ENCODE data around the gene MAML2. TPM values are rescaled to one million over a fixed set of nuclear protein-coding genes. Genes with fewer than 3 reads are reported as not detected.

Gene MAML2
- total and polyA plus RNA-seq, 2 of the 13 experiments (the other 11 are each of a cell fraction or from before 2014, with no cell fraction given), result 2.3 to 25.9 TPM

DNA sequence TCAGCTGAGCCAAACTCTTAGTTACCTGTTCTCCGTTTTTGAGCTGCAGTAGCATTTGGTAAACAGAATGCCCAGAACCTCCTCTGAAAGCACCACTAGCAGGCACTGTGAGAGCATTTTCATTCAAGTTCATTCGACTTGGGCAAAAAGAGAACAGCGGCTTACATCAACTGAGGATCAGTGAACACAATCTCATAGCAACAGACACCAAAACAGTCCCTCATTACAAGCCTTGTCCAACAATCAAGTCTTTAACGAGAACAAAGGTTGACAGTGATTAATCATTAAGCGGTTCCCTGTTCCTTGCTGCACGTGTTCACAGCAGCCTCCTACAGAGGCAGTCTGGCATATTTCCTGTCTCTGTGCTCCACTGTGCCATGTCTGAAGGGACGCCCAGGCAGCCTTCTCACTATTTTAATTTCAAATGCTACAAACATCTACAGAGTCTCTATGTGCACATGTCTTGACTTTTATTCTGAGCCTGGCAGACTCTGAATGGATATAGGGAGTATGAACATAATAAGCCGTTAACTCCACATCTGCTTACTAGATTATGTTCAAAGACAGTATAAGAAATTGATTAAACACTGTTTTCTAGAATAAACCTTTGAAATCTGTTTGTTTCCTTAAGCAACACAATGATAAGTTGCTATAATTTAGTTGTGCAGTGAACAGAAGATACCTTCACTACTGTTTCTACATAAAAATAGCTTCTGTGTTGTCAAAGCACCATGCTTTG is 330.7 kb downstream of the MAML2 start (continued):
- TF ChIP-seq ZFP41 (CRISPR knock-in tag; IDR thresholded peaks at IDR 0.05; ENCODE audit: borderline replicate concordance) (no peak), ZIK1 (CRISPR knock-in tag; IDR thresholded peaks at IDR 0.05; ENCODE audit: borderline replicate concordance, low read depth) (no peak), IRX3 (CRISPR knock-in tag; IDR thresholded peaks at IDR 0.05; ENCODE audit: borderline replicate concordance, low read depth) (no peak), FOXP1 (IDR thresholded peaks at IDR 0.05) (peak; percentile 68), FOXP1 (CRISPR knock-in tag; IDR thresholded peaks at IDR 0.05) (peak; percentile 84), FOXM1 (CRISPR knock-in tag; IDR thresholded peaks at IDR 0.05) (no peak), ZNF282 (IDR thresholded peaks at IDR 0.05; ENCODE audit: partially characterized antibody) (no peak), CREM (IDR thresholded peaks at IDR 0.05) (peak; percentile 84), CREM (CRISPR knock-in tag; IDR thresholded peaks at IDR 0.05) (no peak), ZNF18 (CRISPR knock-in tag; IDR thresholded peaks at IDR 0.05; ENCODE audit: insufficient replicate concordance) (no peak), AKAP8 (CRISPR knock-in tag; IDR thresholded peaks at IDR 0.05) (no peak), ZNF383 (CRISPR knock-in tag; IDR thresholded peaks at IDR 0.05; ENCODE audit: borderline replicate concordance) (no peak), E2F5 (CRISPR knock-in tag; conservative IDR thresholded peaks at IDR 0.05) (no peak), MTA1 (CRISPR knock-in tag; IDR thresholded peaks at IDR 0.05; ENCODE audit: borderline replicate concordance) (no peak), HDAC2 (CRISPR knock-in tag; IDR thresholded peaks at IDR 0.05) (peak; percentile 88), CC2D1A (CRISPR knock-in tag; IDR thresholded peaks at IDR 0.05) (no peak), ZSCAN31 (CRISPR knock-in tag; IDR thresholded peaks at IDR 0.05; ENCODE audit: low read depth) (0 out of 2 replicates have a peak, but pooled peaks have one; percentile 42), ZNF441 (CRISPR knock-in tag; IDR thresholded peaks at IDR 0.05; ENCODE audit: borderline replicate concordance) (0 out of 2 replicates have a peak, but pooled peaks have one; percentile 37), ZNF737 (CRISPR knock-in tag; IDR thresholded peaks at IDR 0.05; ENCODE audit: borderline replicate concordance) (no peak), REL (CRISPR knock-in tag; conservative IDR thresholded peaks at IDR 0.05) (no peak), ZNF274 (CRISPR knock-in tag; IDR thresholded peaks at IDR 0.05) (no peak), ZNF841 (CRISPR knock-in tag; IDR thresholded peaks at IDR 0.05; ENCODE audit: borderline replicate concordance) (no peak), MED13 (CRISPR knock-in tag; IDR thresholded peaks at IDR 0.05) (no peak), HDAC6 (IDR thresholded peaks at IDR 0.05; ENCODE audit: low read depth, low read length) (no peak), ZNF382 (CRISPR knock-in tag; IDR thresholded peaks at IDR 0.05; ENCODE audit: borderline replicate concordance) (no peak), ARNTL (CRISPR knock-in tag; IDR thresholded peaks at IDR 0.05) (peak; percentile 99)
- TF ChIP-seq, protein P1, sequence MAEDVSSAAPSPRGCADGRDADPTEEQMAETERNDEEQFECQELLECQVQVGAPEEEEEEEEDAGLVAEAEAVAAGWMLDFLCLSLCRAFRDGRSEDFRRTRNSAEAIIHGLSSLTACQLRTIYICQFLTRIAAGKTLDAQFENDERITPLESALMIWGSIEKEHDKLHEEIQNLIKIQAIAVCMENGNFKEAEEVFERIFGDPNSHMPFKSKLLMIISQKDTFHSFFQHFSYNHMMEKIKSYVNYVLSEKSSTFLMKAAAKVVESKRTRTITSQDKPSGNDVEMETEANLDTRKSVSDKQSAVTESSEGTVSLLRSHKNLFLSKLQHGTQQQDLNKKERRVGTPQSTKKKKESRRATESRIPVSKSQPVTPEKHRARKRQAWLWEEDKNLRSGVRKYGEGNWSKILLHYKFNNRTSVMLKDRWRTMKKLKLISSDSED (CRISPR knock-in tag; IDR thresholded peaks at IDR 0.05), result no peak
- TF ChIP-seq, protein P2, sequence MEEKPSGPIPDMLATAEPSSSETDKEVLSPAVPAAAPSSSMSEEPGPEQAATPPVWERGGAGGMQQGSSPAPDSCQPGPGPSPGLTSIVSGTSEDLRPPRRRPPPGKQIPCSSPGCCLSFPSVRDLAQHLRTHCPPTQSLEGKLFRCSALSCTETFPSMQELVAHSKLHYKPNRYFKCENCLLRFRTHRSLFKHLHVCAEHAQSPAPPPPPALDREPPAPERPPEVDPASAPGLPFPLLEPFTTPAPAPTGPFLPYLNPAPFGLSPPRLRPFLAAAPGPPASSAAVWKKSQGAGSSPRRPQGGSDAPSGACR (CRISPR knock-in tag; IDR thresholded peaks at IDR 0.05), result peak; percentile 79; the same call in 1 of the 2 replicates
